Islet of Langerhans (tissue), 1 donor: ENCODE results near the gene ZSCAN1.
"Not testable (repeated sequence)": the region's sequence is repeated elsewhere in the genome, so short reads cannot be mapped to it uniquely, and the experiment has no call there.

ENCODE experiments used
- FAIRE-seq: peaks from one replicate; lab custom pipeline; 2011; peaks lifted over from hg19 to GRCh38; lab: Jason Lieb, UNC

The ZSCAN1 gene, protein sequence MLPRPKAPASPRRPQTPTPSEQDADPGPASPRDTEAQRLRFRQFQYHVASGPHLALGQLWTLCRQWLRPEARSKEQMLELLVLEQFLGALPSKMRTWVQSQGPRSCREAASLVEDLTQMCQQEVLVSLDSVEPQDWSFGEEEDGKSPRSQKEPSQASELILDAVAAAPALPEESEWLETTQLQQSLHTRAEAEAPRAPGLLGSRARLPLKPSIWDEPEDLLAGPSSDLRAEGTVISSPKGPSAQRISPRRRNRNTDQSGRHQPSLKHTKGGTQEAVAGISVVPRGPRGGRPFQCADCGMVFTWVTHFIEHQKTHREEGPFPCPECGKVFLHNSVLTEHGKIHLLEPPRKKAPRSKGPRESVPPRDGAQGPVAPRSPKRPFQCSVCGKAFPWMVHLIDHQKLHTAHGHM

DNA sequence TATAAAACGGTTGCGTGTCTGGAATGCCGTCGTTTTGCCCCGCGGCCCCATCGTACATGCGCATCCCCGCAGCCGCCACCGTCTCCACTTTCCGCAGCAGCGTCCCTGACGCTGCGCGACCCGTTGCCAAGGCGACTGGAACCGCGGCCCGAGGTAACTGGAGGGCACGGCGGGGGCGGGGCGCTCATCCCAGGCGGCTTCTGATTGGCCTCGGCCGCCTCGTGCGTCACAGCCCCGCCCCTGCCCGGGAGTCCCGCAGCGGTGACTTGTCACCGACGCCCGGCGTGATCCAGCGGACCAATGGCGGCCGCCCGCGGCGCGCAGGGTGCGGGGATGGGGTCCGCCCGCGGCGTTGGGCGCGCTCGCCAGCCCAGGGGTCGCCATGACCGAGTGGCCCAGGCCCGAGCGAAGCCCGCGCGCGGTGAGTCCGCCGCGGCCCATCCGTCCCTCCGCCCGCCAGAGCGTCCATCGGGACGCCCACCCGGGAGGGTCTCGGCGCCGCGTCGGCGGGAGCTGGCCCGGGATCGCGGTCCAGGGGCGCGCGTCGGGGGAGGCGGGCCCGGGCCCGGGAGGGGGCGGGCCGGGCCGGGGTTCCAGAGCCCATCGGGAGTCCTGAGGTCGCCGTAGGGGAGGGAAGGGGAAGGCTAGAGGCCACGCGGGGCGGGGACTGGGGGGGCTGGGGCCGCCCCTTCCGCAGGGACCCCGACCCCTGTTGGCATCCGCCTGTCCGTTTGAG is at the start of gene ZSCAN1:
ZSCAN1 (plus strand) TSS at position 285 of the 736 bp plus-strand sequence. CDS start 3,812 bp downstream, outside the sequence.
- FAIRE-seq: no peak

DNA sequence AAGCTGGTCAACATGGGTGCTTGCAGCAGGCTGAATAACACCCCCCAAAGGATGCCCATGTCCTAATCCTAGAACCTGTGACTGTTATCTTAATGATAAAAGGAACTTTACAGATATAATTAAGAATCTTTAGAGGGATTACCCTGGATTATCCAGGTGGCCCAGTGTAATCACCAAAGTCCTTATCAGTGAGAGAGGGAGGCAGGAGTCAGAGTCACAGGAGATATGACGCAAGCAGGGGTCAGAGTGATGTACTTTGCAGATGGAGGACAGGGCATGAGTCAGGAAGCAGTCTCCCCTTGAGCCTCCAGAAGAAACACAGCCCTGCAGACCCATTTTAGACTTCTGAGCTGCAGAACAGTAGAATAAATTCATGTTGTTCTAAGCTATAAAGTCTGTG is 41.0 kb upstream of the ZSCAN1 start:
- no peak for FAIRE-seq

DNA sequence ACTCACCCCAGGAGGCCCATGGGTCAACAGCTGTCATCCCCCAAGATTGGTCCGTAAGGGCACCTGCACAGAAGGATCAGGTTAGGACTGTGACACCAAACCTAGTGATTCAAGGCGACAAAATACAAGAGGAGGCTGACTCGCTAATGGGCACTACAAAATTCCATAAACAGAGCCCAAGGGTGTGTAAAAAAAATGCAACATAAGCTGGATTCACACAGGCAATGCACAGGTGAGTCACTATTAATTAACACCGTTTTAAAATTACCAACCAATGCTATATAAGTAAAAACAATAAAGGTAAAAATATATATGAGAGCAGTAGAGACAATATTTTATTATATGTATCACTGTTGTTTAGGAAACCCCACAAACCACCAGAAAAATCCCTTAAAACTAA is 33.1 kb upstream of the ZSCAN1 start:
- FAIRE-seq: peak; percentile 47

DNA sequence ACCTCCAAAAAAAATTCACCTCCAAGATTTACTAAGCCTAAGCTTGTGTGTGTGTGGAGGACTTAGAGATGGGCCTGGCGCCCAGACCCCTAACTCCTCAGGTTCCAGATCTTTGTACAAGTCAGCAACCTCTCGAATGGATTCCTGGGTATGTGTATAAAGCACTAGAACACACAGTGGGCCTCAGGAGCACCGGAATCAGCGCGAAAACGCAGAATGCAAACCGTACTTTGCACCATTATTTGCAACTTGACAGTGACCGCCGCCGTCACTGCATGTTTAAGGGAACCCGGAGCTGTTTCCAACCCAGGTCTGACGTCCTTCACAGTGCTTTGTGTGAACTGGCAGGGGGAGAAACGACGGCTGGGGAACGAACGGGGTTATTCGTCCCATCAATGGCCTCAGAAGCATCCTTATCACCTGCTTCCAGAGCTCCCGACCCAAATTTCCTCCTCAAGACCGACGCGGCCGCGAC is 31.9 kb upstream of the ZSCAN1 start:
- FAIRE-seq: no peak

DNA sequence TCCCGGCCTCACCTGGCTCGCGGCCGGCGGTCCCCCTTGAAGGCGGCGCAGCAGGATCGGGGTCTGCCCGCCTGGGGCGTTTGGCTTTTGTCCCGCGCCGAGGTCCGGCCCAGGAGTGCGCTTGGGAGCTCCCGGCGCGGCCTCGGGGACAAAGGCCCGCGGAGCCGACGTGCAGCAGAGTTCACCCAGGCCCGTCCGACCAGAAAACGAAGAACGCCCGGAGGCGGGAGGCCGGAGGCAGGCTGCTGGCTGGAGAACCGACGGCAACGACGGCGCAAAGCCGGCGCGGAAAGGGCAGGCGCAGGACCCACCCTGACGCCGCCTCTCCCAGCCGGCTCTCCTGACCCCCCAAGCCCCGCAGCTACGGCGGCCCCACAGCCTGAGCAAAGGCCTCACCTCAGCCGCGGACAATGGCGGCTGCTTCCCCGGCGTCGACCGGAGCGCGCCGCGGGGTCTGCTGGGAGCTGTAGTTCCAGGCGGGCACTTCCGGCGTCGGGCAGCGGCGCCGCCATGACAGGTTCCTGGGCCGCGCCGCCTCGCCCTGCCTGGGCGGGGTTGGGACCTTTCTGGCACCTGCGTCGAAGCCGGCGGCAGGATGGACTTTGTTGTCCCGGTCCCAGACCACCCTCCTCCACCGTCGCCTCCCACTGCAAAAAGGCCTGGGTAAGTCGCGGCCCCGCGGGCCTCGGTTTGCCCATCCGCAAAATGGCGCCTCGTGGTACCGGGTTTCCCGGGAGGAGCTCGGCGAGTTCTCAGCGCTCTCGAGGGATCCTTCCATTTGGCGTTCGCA is 31.2 kb upstream of the ZSCAN1 start, which contains the start of gene ZNF606:
ZNF606 (minus strand) TSS at position 437 of the 790 bp plus-strand sequence. CDS start 1,501 bp downstream, outside the sequence.
- no peak for FAIRE-seq

DNA sequence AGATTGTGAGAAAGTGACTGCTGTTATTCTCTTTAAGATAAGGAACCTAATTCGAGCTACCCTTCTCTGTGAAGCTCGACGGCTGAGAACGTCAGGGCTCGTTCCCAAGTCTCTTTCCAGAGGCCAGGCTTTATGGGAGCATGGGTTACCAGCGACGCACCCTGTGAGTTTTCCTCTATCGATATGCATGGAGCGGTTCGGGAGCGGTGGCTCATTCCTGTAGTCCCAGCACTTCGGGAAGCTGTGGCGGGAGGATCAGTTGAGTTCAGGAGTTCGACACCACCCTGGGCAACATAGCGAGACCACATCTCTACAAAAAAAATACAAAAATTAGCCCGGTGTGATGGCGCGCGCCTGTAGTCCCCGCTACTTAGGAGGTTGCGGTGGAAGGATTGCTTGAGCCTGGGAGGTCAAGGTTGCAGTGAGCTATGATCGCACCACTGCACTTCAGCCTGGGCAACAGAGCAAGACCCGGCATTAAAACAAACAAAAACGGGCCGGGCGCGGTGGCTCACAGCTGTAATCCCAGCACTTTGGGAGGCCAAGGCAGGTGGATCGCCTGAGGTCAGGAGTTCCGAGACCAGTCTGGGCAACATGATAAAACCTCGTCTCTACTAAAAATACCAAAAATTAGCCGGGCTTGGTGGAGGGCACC is 30.5 kb upstream of the ZSCAN1 start:
- no peak for FAIRE-seq

DNA sequence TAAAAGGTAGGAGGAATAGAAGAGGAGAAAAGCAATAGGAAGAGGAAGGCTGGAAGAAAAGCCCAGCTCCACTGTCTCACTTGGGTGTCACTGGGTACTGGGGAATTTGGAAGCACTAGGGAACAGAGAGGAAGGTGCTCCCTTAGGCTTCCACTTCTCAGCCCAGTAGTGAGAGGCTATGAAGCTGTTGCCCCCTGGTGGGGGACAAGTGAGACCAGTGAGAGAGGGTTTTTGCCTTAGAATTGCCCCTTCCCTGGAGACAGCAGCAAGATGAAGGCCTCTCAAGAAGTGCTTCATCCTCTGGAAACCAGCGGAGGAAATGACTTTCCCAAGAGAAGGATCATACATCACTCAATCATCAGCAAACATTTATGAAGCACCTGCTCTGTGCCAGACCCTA is 26.5 kb upstream of the ZSCAN1 start:
- FAIRE-seq: no peak

DNA sequence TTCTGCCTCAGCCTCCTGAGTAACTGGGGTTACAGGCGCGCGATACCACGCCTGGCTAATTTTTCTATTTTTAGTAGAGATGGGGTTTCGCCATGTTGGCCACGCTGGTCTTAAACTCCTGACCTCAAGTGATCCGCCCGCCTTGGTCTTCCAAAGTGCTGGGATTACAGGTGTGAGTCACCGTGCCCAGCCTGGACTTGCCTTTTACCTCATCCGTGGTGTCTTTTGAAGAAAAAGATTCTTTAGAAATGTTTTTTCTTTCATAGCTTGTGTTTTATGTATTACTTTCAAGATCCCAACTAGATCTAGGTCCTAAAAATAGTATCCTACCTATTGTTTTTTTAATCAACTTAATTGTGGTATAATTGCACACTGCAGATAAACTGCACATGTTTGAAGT is 24.9 kb upstream of the ZSCAN1 start:
- not testable (repeated sequence) for FAIRE-seq

DNA sequence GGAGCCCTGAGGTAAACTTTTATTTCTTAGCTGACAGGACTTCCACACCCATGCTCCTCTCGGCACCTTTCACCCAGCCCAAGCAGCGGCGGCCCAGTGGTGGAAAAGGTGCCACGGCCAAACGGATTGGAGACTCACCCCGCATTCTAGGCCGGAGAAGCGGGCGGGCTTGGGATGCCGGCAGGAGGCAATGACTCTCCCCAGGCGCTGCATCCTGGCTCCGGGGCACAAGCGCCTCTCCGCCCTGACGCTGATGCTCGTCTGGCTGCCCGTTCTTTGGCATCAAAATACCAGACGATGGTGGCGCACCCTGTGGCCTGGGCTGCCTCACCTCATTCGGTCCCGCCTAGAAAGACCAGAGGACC is 24.5 kb upstream of the ZSCAN1 start:
- no peak for FAIRE-seq

DNA sequence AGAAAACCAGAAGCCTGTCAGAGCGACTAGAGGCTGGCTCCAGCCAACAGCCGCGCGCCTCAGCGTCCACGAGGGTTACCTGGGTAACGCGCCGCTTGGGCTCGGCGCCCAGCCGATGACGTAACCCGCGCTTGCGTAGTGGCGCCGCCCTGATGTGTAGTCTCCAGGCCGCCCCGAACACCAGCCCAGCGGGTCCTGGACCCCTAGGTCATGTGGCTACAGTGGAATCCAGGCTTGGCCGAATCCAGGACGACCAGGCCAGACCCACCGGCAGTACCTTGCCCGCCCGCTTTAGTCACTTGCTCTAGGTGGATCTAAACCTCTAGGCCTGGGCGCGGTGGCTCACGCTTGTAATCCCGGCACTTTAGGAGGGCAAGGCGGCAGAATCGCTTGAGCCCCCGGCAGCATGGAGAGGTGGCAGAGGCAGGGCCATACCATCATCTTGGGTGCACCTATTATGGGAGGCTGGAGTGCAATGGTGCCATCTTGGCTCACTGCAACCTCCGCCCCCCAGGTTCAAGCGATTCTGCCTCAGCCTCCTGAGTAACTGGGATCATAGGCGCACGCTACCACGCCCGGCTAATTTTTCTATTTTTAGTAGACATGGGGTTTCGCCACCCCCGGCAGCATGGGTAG is 24.0 kb upstream of the ZSCAN1 start:
- FAIRE-seq: no peak

DNA sequence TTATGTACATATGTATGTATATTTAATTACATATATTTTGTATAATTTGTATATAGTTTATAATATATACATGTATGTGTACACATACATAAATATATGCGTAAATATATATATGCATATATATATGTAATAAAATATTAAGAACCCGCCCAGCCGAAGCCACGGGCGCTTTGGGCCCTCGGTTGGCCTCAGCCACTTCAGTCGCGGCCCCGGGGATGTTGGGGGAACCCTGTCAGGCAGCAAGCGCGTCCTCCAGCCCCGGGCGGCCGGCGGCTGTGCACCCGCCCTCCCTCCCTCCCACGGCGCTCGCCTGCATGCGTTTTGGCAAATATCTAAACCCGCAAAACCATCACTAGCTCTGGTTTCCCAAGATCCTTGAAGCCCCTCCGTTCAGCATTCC is 23.3 kb upstream of the ZSCAN1 start:
- no peak for FAIRE-seq

DNA sequence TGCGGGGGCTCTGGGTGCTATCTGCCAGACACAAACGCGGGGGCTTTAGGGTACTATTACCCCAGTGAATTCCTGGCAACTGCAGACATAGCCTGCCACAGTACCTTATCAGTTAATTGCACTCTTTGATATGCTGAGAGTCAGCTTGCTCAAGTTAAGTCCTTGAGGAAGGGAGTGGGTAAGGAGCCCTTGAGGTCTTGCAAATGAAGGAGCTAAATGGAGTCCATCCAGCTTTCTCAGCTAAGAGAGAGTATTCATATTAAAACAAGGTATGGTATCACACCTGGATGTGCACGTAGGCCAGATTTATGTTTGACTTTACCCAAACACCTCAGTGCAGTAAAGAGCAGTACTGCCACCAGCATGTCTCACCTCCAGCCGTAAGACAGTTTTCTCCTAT is 19.7 kb upstream of the ZSCAN1 start:
- FAIRE-seq: no peak

DNA sequence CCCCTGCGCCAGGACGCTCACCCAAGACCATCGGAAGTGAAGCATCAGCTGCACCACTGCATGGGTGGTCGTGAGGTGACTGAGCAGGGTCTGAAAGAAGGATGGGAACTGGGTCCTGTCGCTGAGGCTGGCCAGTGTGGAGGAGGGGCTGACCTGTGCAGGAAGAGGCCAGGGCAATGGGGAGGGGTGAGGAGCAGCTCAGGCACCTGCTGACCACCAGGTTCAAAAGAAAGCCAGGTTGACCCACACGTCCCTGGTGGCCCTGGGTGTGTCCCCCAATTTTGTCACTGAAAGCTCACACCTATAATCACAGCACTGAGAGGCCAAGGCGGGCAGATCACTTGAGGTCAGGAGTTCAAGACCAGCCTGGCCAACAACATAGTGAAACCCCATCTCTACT is 13.7 kb upstream of the ZSCAN1 start:
- no peak for FAIRE-seq

DNA sequence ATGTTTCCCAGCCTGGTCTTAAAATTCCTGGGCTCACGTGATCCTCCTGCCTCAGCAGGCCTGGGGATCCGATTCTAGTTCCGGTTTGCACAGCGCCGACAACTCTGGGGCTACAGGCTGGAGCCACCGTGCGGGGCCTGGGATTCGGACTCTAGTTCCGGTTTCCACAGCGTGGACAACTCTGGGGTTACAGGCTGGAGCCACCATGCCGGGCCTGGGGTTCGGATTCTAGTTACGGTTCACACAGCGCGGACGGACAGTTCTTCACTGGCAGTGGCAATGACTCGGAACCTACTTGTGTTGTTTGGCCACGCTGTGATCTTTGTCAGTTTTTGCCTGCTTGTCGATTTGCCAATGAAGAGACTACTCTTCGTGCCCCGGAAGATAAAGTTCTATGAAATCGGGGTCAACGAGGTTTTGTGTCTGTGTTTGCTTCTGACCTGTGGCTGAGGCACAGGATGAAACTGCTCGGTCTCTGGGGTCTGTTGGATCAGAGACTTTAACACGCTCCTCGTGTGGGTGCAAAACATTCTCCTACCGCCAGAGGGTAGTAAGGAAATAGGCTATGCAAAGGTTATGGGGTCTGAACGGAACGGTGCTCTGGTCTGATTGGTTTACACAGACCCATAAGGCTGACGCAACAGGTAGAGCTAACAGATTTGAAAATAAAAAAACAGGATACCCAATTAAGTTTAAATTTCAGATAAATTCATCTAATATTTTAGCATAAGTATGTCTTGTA is 12.1 kb upstream of the ZSCAN1 start:
- FAIRE-seq: peak; percentile 91

DNA sequence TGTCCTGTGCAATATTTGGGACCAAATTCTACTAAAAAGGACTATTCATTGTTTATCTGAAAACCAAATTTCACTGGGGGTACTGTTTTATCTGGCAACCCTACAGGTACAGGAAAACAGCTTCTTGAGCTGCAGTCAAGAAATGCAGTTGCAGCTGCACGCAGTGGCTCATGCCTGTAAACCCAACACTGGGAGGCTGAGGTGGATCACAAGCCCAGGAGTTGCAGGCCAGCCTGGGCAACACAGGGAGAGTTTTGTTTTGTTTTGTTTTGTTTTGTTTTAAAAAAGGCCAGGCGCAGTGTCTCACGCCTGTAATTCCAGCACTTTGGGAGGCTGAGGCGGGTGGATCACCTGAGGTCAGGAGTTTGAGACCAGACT is 11.6 kb upstream of the ZSCAN1 start:
- FAIRE-seq: no peak

DNA sequence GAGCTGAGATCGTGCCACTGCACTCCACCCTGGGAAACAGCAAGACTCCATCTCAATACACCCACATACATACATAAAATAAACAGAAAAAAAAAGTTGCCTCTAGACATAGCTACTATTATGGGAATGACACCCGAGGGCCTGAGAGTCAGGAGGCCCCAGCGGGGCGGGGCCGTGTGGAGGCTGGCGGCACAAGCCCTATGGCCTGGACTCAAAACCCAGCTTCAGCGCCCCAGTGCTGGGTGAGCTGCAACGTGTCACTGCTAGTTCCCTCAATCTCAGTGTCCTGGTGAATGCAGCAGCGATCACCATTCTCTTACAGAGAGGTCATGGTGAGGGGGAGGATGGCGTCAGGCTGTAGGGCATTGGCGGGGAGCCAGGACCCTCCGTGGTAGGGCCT is 9.2 kb upstream of the ZSCAN1 start:
- no peak for FAIRE-seq

DNA sequence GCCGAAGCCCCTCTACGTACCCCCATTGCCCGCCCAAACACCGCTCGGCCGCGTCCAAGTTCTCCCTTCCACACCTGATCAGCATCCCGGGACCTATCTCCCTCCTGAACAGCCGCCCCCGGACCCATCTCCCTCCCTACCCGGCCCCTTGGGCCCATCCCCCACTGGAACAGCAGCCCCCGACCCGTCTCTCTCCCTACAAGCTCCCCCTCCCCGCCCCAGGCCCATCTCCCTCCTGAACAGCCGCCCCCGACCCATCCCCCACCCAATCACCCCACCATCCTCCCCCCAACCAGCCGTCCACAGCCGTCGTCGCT is 610 bp downstream of the ZSCAN1 start:
- FAIRE-seq: no peak

DNA sequence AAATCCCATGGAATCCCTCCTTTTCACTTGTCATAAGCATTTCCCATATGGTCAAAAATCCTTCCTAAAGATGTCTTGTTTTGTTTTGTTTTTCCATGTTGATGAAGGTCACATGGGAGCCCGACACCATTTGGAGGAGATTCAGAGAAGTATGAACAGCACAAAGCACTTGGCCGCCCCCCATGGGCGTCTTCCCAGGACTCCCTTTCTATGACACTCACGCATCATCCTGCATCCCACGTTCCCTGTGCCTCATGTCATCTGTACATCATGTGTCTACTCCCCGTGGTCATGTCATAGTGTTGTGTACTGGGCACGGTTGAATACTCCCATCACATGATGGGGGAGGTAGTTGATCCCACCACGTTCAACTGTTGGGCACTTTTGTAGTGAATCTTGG is 2.0 kb downstream of the ZSCAN1 start:
- no peak for FAIRE-seq

DNA sequence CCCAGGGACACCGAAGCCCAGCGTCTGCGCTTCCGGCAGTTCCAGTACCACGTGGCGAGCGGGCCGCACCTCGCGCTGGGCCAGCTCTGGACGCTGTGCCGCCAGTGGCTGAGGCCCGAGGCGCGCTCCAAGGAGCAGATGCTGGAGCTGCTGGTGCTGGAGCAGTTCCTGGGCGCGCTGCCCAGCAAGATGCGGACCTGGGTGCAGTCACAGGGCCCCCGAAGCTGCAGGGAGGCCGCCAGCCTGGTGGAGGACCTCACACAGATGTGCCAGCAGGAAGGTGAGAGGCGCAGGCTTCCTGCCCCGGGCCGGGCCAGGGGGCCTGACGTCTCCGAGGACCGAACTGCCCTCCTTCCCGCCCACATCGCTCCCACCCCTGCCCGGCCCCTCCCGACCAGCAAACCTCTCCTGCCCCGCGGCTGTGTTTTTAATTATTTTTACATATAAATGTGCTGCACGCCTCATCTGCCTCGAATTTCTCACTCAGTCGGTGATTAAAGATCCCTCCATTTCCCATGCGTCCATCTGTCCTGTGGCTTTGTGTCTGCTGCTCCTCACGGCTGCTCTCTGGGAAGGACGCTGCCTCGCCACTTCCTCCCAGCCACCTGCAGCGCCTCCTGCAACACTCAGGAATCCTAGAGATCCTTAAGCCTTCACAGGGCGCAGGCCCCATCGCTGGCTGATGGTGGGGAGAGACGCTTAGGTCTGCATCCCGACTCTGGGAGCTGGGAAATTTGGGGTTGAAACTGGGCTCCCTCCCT is 4.3 kb downstream of the ZSCAN1 start:
- FAIRE-seq: no peak

DNA sequence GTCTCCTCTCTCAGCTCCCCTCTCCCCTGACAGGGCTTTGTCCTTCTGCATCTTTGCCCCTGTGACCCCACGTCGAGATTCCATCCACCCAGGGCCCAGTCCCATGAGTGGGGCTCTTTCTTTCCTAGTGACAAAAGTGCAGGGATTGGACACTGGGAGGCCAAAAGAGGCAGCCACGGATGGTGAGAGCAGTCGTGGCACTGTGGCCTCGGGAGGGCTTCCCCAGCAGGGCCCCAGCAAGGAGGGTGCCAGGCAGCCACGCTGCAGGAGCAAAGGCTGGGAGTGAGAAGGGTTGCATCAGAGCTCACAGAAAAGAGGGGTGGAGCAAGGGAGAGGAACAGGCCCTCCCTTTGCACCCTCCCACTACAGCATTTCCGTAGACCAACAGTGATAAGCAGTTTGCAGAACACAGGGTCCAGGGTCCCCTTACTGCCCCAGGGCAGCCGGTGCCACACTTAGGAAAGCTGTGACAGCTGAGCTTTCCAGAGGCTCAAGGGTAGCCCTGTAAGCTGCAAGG is 4.9 kb downstream of the ZSCAN1 start:
- no peak for FAIRE-seq
